ENCODE measurements around the gene PHKA2.

DNA sequence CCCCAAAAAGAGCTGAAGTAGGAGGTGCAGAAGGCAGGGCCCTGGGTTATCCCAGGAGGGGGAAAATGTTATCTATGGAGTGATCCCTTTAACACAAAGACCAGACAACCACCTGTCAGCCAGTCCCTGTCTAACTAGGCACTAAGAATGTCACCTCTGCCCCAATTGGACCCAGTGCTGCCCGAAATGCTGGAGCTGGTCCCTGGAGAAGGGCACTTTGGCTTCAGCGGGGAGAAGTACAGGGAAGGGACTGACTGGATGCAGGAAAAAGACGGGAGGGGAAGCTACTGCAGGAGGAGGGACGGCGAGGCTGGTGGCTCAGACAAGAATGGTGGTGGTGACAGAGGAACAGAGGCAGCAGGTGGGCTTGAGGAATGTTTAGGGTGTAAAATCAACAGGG is 17.3 kb downstream of the PHKA2 start:
- no peak for TF ChIP-seq NFYA (IDR thresholded peaks at IDR 0.05; ENCODE audit: borderline replicate concordance, low read depth, low read length)
- TF ChIP-seq SIN3A (IDR thresholded peaks at IDR 0.05; ENCODE audit: low read depth, low read length): no peak
- no peak for TF ChIP-seq SMARCA5 (IDR thresholded peaks at IDR 0.05)
- TF ChIP-seq, protein P1, sequence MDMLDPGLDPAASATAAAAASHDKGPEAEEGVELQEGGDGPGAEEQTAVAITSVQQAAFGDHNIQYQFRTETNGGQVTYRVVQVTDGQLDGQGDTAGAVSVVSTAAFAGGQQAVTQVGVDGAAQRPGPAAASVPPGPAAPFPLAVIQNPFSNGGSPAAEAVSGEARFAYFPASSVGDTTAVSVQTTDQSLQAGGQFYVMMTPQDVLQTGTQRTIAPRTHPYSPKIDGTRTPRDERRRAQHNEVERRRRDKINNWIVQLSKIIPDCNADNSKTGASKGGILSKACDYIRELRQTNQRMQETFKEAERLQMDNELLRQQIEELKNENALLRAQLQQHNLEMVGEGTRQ (IDR thresholded peaks at IDR 0.05; ENCODE audit: borderline replicate concordance, low read depth, low read length): no peak
- TF ChIP-seq, protein P2, sequence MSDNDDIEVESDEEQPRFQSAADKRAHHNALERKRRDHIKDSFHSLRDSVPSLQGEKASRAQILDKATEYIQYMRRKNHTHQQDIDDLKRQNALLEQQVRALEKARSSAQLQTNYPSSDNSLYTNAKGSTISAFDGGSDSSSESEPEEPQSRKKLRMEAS (IDR thresholded peaks at IDR 0.05; ENCODE audit: low read depth, low read length): no peak
- TF ChIP-seq CHD1 (IDR thresholded peaks at IDR 0.05; ENCODE audit: low read depth, low read length): no peak
- no peak for TF ChIP-seq MTA2 (IDR thresholded peaks at IDR 0.05; ENCODE audit: low read depth)
- TF ChIP-seq POLR2AphosphoS5 (IDR thresholded peaks at IDR 0.05; ENCODE audit: low read length): no peak
- TF ChIP-seq, protein P3, sequence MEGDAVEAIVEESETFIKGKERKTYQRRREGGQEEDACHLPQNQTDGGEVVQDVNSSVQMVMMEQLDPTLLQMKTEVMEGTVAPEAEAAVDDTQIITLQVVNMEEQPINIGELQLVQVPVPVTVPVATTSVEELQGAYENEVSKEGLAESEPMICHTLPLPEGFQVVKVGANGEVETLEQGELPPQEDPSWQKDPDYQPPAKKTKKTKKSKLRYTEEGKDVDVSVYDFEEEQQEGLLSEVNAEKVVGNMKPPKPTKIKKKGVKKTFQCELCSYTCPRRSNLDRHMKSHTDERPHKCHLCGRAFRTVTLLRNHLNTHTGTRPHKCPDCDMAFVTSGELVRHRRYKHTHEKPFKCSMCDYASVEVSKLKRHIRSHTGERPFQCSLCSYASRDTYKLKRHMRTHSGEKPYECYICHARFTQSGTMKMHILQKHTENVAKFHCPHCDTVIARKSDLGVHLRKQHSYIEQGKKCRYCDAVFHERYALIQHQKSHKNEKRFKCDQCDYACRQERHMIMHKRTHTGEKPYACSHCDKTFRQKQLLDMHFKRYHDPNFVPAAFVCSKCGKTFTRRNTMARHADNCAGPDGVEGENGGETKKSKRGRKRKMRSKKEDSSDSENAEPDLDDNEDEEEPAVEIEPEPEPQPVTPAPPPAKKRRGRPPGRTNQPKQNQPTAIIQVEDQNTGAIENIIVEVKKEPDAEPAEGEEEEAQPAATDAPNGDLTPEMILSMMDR (IDR thresholded peaks at IDR 0.05 in 2 of 3, conservative IDR thresholded peaks at IDR 0.05 in 1 of 3; ENCODE audit: control insufficient read depth in 2 of 3, extremely low read depth in 1 of 3, insufficient read depth in 1 of 3, low read depth in 3 of 3, low read length in 3 of 3): no peak
- no peak for TF ChIP-seq POLR2A (IDR thresholded peaks at IDR 0.05; ENCODE audit: low read depth, low read length)
- no peak for TF ChIP-seq BHLHE40 (IDR thresholded peaks at IDR 0.05; ENCODE audit: borderline replicate concordance in 1 of 2, low read depth in 2 of 2, low read length in 1 of 2)

Measured in GM12878 (cell line).